HEK293 (cell line): ENCODE results near the gene RGS12.

Experiments used
- BCL11B ChIP-seq: fragments of 450-650 bp; formaldehyde crosslinking; IDR thresholded peaks from 2 replicates; pipeline ENCODE4 v1.5.1; 2016; ENCODE audit warnings: low read depth, missing biosample characterization, missing genetic modification characterization
- EGR2 ChIP-seq: fragments of 450-650 bp; formaldehyde crosslinking; IDR thresholded peaks from 2 replicates; pipeline ENCODE4 v1.5.1; 2016; ENCODE audit warnings: low read depth, missing biosample characterization, missing genetic modification characterization
- KLF7 ChIP-seq: fragments of 450-650 bp; formaldehyde crosslinking; IDR thresholded peaks from 2 replicates; pipeline ENCODE4 v1.5.1; 2016; ENCODE audit warnings: missing biosample characterization, missing genetic modification characterization, borderline replicate concordance
- TCF7L2 ChIP-seq: IDR thresholded peaks from 2 replicates; pipeline ENCODE4 v1.6.1; 2011; ENCODE audit warnings: low read depth, mild to moderate bottlenecking, inconsistent platforms, low read length, moderate library complexity, borderline replicate concordance
- WT1 ChIP-seq: fragments of 450-650 bp; formaldehyde crosslinking; IDR thresholded peaks from 2 replicates; pipeline ENCODE4 v1.5.1; 2016; ENCODE audit warnings: missing biosample characterization, missing genetic modification characterization
- ZFP37 ChIP-seq: fragments of 450-650 bp; formaldehyde crosslinking; IDR thresholded peaks from 2 replicates; pipeline ENCODE4 v1.5.1; 2016; ENCODE audit warnings: missing biosample characterization, missing genetic modification characterization
- ZNF114 ChIP-seq: fragments of 450-650 bp; formaldehyde crosslinking; IDR thresholded peaks from 2 replicates; pipeline ENCODE4 v1.5.0; 2017; ENCODE audit warnings: missing biosample characterization, missing genetic modification characterization
- ZNF140 ChIP-seq: fragments of 450-650 bp; formaldehyde crosslinking; IDR thresholded peaks from 2 replicates; pipeline ENCODE4 v1.5.1; 2016; ENCODE audit warnings: missing biosample characterization, missing genetic modification characterization
- ZNF16 ChIP-seq: fragments of 450-650 bp; formaldehyde crosslinking; IDR thresholded peaks from 2 replicates; pipeline ENCODE4 v1.5.1; 2016; ENCODE audit warnings: low read depth, missing biosample characterization, missing genetic modification characterization
- ZNF169 ChIP-seq: fragments of 450-650 bp; formaldehyde crosslinking; IDR thresholded peaks from 2 replicates; pipeline ENCODE4 v1.5.1; 2016; ENCODE audit warnings: missing biosample characterization, missing genetic modification characterization
- ZNF274 ChIP-seq, 2 experiments: fragments of 200-500 bp in 1 of 2; fragments of 450-650 bp in 1 of 2; sonication (Bioruptor generic) in 1 of 2; formaldehyde crosslinking in 1 of 2; IDR thresholded peaks; 2 replicates each; pipeline versions ENCODE4 v1.5.1 to v1.6.1; 2014 to 2016; ENCODE audit warnings: borderline replicate concordance in 1 of 2, inconsistent platforms in 1 of 2, low read length in 1 of 2, missing biosample characterization in 1 of 2, missing genetic modification characterization in 1 of 2
- ZNF335 ChIP-seq: fragments of 450-650 bp; formaldehyde crosslinking; conservative IDR thresholded peaks from 2 replicates; pipeline ENCODE4 v1.5.1; 2016; ENCODE audit warnings: missing biosample characterization, missing genetic modification characterization
- ZNF391 ChIP-seq: fragments of 450-650 bp; formaldehyde crosslinking; IDR thresholded peaks from 2 replicates; pipeline ENCODE4 v1.5.1; 2016; ENCODE audit warnings: low read depth, missing biosample characterization, missing genetic modification characterization, borderline replicate concordance
- ZNF558 ChIP-seq: fragments of 450-650 bp; formaldehyde crosslinking; IDR thresholded peaks from 2 replicates; pipeline ENCODE4 v1.5.1; 2016; ENCODE audit warnings: missing biosample characterization, missing genetic modification characterization
- ZNF571 ChIP-seq: fragments of 450-650 bp; formaldehyde crosslinking; IDR thresholded peaks from 2 replicates; pipeline ENCODE4 v1.5.0; 2017; ENCODE audit warnings: missing biosample characterization, missing genetic modification characterization
- ZNF610 ChIP-seq: fragments of 450-650 bp; formaldehyde crosslinking; IDR thresholded peaks from 2 replicates; pipeline ENCODE4 v1.5.1; 2016; ENCODE audit warnings: missing biosample characterization, missing genetic modification characterization, borderline replicate concordance
- ZNF624 ChIP-seq: fragments of 450-650 bp; formaldehyde crosslinking; IDR thresholded peaks from 2 replicates; pipeline ENCODE4 v1.5.1; 2017; ENCODE audit warnings: missing biosample characterization, missing genetic modification characterization
- ZNF626 ChIP-seq: fragments of 450-650 bp; sonication (Bioruptor Pico); formaldehyde crosslinking; IDR thresholded peaks from 2 replicates; pipeline ENCODE4 v1.5.1; 2018; ENCODE audit warnings: missing biosample characterization, missing genetic modification characterization, inconsistent platforms
- ZNF776 ChIP-seq: fragments of 450-650 bp; formaldehyde crosslinking; IDR thresholded peaks from 2 replicates; pipeline ENCODE4 v1.5.0; 2017; ENCODE audit warnings: missing biosample characterization, missing genetic modification characterization, borderline replicate concordance
- ZNF785 ChIP-seq: fragments of 450-650 bp; formaldehyde crosslinking; IDR thresholded peaks from 2 replicates; pipeline ENCODE4 v1.5.1; 2016; ENCODE audit warnings: missing biosample characterization, missing genetic modification characterization
- ZNF792 ChIP-seq: fragments of 450-650 bp; formaldehyde crosslinking; IDR thresholded peaks from 2 replicates; pipeline ENCODE4 v1.5.1; 2016; ENCODE audit warnings: missing biosample characterization, missing genetic modification characterization
- ZNF830 ChIP-seq: fragments of 450-650 bp; IDR thresholded peaks from 2 replicates; pipeline ENCODE4 v1.5.0; 2018; ENCODE audit warnings: missing biosample characterization, missing genetic modification characterization, low read depth, mild to moderate bottlenecking, moderate library complexity
- TF ChIP-seq, protein P1 (sequence below): fragments of 450-650 bp; formaldehyde crosslinking; IDR thresholded peaks from 2 replicates; pipeline ENCODE4 v1.5.1; 2016; ENCODE audit warnings: missing biosample characterization, missing genetic modification characterization
- TF ChIP-seq, protein P2 (sequence below): fragments of 450-650 bp; formaldehyde crosslinking; IDR thresholded peaks from 2 replicates; pipeline ENCODE4 v1.5.1; 2016; ENCODE audit warnings: missing biosample characterization, missing genetic modification characterization
- TF ChIP-seq, protein P3 (sequence below): fragments of 450-650 bp; formaldehyde crosslinking; IDR thresholded peaks from 2 replicates; pipeline ENCODE4 v1.5.0; 2017; ENCODE audit warnings: missing biosample characterization, missing genetic modification characterization, borderline replicate concordance
- TF ChIP-seq, protein P4 (sequence below): fragments of 450-650 bp; formaldehyde crosslinking; IDR thresholded peaks from 2 replicates; pipeline ENCODE4 v1.5.1; 2016; ENCODE audit warnings: missing biosample characterization, missing genetic modification characterization
- TF ChIP-seq, protein P5 (sequence below): fragments of 450-650 bp; formaldehyde crosslinking; IDR thresholded peaks from 2 replicates; pipeline ENCODE4 v1.5.1; 2016; ENCODE audit warnings: missing biosample characterization, missing genetic modification characterization, borderline replicate concordance
- TF ChIP-seq, protein P6 (sequence below): fragments of 450-650 bp; formaldehyde crosslinking; IDR thresholded peaks from 2 replicates; pipeline ENCODE4 v1.5.1; 2016; ENCODE audit warnings: missing biosample characterization, missing genetic modification characterization

Gene RGS12

DNA sequence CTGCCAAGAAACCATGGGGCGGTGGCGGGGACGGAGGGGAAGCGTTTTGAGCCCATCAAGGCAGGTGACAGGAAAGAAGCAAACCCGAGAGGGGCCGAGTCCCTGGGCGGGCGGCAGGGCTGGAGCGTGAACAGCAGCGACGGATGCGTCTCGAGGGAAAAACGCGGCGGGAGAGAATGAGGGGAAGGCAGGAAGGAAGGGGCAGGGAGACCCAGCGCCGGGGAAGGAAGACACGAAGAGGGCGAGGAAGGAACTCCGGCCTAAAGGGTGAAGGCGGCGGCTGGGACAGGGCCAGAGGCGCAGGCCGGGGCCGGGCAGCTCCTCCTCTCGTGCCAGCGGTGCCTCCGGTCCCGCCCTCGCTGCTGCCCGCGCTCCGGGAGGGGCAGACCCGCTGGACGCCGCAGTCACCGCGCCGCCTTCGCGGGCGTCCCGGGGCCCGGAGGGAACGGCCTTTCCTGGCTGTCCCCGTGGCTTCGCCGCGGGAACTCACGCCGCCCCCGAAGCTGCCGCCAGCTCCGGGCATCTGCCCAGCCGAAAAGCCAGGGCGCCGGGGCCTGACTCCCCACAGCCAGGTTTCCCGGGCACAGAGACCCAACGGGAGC, 751 bp upstream of the RGS12 start (continued):
- TF ChIP-seq ZFP37 (tag by site-specific recombination): no peak
- peak; percentile 85 for TF ChIP-seq ZNF335 (tag by site-specific recombination)
- no peak for TF ChIP-seq ZNF558
- no peak for TF ChIP-seq ZNF274 (IDR thresholded peaks at IDR 0.05; ENCODE audit: low read length)
- no peak for TF ChIP-seq ZNF274 (tag by site-specific recombination; IDR thresholded peaks at IDR 0.05; ENCODE audit: borderline replicate concordance)
- no peak for TF ChIP-seq WT1 (tag by site-specific recombination)
- TF ChIP-seq, protein P1, sequence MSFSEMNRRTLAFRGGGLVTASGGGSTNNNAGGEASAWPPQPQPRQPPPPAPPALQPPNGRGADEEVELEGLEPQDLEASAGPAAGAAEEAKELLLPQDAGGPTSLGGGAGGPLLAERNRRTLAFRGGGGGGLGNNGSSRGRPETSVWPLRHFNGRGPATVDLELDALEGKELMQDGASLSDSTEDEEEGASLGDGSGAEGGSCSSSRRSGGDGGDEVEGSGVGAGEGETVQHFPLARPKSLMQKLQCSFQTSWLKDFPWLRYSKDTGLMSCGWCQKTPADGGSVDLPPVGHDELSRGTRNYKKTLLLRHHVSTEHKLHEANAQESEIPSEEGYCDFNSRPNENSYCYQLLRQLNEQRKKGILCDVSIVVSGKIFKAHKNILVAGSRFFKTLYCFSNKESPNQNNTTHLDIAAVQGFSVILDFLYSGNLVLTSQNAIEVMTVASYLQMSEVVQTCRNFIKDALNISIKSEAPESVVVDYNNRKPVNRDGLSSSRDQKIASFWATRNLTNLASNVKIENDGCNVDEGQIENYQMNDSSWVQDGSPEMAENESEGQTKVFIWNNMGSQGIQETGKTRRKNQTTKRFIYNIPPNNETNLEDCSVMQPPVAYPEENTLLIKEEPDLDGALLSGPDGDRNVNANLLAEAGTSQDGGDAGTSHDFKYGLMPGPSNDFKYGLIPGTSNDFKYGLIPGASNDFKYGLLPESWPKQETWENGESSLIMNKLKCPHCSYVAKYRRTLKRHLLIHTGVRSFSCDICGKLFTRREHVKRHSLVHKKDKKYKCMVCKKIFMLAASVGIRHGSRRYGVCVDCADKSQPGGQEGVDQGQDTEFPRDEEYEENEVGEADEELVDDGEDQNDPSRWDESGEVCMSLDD (tag by site-specific recombination): no peak
- TF ChIP-seq, protein P2, sequence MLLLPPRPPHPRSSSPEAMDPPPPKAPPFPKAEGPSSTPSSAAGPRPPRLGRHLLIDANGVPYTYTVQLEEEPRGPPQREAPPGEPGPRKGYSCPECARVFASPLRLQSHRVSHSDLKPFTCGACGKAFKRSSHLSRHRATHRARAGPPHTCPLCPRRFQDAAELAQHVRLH (tag by site-specific recombination): no peak
- no peak for TF ChIP-seq ZNF785 (tag by site-specific recombination)
- TF ChIP-seq KLF7 (tag by site-specific recombination): peak; percentile 79; the same call in 1 of the 2 replicates
- TF ChIP-seq, protein P3, sequence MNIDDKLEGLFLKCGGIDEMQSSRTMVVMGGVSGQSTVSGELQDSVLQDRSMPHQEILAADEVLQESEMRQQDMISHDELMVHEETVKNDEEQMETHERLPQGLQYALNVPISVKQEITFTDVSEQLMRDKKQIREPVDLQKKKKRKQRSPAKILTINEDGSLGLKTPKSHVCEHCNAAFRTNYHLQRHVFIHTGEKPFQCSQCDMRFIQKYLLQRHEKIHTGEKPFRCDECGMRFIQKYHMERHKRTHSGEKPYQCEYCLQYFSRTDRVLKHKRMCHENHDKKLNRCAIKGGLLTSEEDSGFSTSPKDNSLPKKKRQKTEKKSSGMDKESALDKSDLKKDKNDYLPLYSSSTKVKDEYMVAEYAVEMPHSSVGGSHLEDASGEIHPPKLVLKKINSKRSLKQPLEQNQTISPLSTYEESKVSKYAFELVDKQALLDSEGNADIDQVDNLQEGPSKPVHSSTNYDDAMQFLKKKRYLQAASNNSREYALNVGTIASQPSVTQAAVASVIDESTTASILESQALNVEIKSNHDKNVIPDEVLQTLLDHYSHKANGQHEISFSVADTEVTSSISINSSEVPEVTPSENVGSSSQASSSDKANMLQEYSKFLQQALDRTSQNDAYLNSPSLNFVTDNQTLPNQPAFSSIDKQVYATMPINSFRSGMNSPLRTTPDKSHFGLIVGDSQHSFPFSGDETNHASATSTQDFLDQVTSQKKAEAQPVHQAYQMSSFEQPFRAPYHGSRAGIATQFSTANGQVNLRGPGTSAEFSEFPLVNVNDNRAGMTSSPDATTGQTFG: no peak
- no peak for TF ChIP-seq EGR2 (tag by site-specific recombination)
- TF ChIP-seq, protein P4, sequence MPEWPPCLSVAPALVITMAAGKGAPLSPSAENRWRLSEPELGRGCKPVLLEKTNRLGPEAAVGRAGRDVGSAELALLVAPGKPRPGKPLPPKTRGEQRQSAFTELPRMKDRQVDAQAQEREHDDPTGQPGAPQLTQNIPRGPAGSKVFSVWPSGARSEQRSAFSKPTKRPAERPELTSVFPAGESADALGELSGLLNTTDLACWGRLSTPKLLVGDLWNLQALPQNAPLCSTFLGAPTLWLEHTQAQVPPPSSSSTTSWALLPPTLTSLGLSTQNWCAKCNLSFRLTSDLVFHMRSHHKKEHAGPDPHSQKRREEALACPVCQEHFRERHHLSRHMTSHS: no peak
- no peak for TF ChIP-seq ZNF571 (tag by site-specific recombination)
- TF ChIP-seq ZNF624 (tag by site-specific recombination): no peak
- no peak for TF ChIP-seq ZNF830
- no peak for TF ChIP-seq ZNF626 (tag by site-specific recombination)
- TF ChIP-seq, protein P5, sequence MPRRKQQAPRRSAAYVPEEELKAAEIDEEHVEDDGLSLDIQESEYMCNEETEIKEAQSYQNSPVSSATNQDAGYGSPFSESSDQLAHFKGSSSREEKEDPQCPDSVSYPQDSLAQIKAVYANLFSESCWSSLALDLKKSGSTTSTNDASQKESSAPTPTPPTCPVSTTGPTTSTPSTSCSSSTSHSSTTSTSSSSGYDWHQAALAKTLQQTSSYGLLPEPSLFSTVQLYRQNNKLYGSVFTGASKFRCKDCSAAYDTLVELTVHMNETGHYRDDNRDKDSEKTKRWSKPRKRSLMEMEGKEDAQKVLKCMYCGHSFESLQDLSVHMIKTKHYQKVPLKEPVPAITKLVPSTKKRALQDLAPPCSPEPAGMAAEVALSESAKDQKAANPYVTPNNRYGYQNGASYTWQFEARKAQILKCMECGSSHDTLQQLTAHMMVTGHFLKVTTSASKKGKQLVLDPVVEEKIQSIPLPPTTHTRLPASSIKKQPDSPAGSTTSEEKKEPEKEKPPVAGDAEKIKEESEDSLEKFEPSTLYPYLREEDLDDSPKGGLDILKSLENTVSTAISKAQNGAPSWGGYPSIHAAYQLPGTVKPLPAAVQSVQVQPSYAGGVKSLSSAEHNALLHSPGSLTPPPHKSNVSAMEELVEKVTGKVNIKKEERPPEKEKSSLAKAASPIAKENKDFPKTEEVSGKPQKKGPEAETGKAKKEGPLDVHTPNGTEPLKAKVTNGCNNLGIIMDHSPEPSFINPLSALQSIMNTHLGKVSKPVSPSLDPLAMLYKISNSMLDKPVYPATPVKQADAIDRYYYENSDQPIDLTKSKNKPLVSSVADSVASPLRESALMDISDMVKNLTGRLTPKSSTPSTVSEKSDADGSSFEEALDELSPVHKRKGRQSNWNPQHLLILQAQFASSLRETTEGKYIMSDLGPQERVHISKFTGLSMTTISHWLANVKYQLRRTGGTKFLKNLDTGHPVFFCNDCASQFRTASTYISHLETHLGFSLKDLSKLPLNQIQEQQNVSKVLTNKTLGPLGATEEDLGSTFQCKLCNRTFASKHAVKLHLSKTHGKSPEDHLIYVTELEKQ: no peak
- no peak for TF ChIP-seq BCL11B (tag by site-specific recombination)
- TF ChIP-seq TCF7L2: no peak
- TF ChIP-seq ZNF16 (tag by site-specific recombination): no peak
- TF ChIP-seq ZNF792: no peak
- TF ChIP-seq, protein P6, sequence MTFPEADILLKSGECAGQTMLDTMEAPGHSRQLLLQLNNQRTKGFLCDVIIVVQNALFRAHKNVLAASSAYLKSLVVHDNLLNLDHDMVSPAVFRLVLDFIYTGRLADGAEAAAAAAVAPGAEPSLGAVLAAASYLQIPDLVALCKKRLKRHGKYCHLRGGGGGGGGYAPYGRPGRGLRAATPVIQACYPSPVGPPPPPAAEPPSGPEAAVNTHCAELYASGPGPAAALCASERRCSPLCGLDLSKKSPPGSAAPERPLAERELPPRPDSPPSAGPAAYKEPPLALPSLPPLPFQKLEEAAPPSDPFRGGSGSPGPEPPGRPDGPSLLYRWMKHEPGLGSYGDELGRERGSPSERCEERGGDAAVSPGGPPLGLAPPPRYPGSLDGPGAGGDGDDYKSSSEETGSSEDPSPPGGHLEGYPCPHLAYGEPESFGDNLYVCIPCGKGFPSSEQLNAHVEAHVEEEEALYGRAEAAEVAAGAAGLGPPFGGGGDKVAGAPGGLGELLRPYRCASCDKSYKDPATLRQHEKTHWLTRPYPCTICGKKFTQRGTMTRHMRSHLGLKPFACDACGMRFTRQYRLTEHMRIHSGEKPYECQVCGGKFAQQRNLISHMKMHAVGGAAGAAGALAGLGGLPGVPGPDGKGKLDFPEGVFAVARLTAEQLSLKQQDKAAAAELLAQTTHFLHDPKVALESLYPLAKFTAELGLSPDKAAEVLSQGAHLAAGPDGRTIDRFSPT: peak; percentile 53
- TF ChIP-seq ZNF776 (tag by site-specific recombination): no peak
- no peak for TF ChIP-seq ZNF391 (tag by site-specific recombination)
- TF ChIP-seq ZNF140 (tag by site-specific recombination): no peak
- TF ChIP-seq ZNF610 (tag by site-specific recombination): no peak
- TF ChIP-seq ZNF114 (tag by site-specific recombination): no peak
- TF ChIP-seq ZNF169: no peak
